Activated effector memory CD4-positive, alpha-beta T cell treated with Interleukin-2 at 50 U/mL for 16 hours (primary cell): ENCODE data around the gene USO1.
A peak's percentile ranks its signal among the peaks of the same experiment; 100 is the strongest.
"Not testable (repeated sequence)": the region's sequence is repeated elsewhere in the genome, so short reads cannot be mapped to it uniquely, and the experiment has no call there.

Experiments used
- DNase-seq: peaks from one replicate; pipeline ENCODE4 v3.0.0-alpha.2; 2020

USO1 gene

DNA sequence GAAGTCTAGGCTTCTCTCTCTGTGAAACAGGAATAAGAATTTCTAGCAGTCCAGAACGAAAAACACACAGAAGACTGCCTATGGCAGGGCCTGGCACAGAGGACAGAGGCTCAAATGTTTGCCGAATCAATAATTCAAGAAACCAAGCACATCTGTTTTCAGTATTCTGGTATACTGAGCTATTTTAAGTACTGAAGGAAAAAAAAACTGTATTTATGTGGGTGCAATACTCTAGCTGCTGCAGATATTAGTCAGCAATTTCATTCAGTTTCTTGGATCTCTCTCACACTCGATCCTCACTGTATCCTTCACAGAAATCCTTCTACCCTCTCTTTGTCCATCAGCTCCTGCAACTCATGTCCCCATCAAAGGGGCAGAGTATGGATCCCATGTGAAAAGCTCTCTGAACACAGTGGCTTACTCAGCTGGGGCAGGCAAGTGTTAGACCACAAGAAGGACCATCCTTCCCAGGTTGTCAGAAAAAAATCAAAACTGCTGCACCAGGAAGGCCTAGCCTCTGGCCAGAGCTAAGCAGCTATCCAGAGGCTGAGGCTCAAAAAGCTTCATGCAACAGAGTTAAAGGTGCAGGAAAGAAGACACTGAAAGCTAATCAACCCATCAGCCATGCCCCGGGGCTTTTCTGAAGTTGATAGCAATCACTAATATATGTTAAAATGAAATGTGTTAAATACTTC, 9.1 kb upstream of the USO1 start:
- no peak for DNase-seq

GRCh38 chr4:75716054-75716453, 8.3 kb upstream of the USO1 start:
- DNase-seq, result not testable (repeated sequence)

- DNase-seq, result no peak
Observed at GRCh38 chr4:75717408-75717807, 7.0 kb upstream of the USO1 start.

DNA sequence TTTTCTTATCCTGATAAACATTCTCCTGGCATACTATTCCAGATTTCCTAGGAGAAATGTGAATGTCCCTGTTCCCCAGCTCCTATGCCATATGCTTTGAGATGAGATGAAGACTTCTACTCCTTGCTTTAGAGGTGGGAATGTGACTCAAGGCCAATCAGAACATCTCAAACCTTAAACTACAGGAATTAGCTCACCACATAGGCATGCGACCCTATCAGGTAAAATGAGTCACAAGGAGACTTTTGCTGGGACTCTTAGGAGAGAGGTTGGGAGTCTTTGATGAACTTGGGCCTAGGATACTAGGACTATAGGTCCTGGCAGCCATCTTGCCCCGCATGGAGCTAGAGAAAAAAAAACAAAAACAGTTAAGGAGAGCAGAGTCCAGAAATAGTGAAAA, 5.8 kb upstream of the USO1 start:
- no peak for DNase-seq

- DNase-seq, result no peak
Observed at GRCh38 chr4:75722417-75722816, 2.0 kb upstream of the USO1 start.

DNA sequence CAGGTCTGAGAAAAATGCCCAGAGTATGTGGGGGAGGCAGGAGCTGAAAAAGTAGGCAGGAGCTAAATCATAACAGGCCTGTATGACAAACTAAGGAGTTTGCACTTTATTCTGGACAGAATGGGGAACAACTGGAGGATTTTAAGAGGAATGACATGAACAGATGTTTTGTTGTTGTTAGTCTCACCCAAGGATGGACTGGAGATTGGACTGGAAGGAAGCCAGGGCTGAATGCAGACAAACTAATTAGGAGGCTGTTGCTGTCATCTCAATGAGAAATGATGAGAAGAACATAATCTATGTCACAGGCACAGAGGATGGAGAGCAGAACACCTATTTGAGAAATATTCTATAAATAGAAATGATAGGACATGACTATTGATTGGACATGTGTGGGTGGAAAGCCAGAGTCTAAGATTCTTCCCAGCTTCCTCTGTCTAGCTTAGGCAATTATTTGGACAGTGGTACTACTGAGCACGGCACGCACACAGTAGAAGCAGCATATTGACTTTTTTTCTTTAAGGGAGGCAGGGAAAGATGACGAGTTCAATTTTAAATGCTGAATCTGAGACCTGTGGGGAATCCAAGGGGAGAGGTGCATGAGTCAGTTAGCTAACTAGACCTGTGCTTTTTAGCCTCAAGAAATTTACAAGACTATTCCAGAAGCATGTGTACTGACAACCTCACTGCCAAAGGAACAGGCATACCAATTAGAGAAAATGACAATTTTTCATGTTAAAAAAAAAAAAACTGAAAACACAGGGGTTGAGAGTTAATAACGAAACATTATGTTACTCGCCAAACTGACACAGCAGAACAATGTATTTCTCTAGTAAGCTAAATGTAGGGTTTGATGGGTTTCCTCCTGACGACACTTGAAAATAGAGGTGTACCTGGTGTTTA, 963 bp upstream of the USO1 start:
- no peak for DNase-seq

DNA sequence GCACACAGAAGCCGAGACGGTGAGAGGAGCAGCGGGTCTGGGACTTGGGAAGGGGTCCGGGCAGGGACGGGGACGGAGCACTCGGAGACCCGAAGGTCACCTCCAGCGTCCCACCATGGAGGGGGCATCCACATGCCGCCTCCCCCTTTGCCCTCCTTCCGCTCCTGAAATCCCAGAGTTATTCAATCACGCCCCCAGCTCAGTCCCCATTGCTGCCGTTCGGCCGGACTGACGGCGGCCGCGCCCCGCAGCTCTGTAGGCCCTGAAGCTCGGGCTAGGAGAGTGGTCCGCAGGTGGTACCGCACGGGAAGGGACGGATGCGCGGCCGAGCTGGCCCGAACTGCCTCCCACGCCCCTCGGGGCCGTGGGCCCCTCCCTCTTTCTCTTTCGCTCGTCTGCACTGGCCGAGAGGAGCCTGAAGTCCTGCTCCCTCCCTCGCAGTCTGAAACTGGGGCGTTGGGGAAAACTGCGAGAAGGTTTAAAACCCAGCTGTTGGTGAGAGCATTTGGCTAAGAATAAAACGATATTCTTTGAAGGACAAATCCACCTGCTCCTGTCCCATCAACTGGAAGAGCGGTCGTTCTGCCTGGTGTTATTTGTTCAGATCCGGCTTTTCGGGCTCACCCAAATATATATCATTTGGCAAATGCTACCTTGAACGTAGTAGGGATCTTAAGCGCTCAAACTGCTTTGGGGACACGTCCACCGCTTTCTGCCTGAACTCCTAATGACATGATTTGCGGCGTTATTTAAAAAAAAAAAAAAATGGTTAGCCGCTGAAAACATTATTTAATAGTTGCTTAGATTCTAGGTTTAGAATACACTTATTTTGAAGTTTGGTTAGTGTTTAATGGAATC, 719 bp downstream of the USO1 start:
- DNase-seq, result peak; percentile 33

- DNase-seq, result not testable (repeated sequence)
Observed at GRCh38 chr4:75725942-75726538, 1.7 kb downstream of the USO1 start.

DNA sequence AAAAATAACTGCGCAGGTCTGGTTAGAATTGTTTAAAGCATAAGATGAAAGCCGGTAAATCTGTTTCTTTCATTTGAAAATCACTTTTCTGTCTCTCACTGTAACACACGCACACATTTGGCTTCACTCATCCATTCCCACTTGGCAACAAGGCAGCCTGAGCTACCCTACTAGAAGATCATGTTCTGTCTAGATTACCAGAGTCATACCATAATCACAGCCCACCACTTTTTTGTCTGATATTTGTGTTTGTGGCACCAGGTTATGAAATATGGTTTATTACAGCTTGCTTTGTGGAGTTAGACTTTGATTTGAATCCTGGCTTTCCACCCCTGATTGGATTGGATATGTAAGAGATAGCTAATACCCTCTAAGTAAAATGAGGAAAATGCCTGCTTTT, 2.2 kb downstream of the USO1 start:
- no peak for DNase-seq

DNA sequence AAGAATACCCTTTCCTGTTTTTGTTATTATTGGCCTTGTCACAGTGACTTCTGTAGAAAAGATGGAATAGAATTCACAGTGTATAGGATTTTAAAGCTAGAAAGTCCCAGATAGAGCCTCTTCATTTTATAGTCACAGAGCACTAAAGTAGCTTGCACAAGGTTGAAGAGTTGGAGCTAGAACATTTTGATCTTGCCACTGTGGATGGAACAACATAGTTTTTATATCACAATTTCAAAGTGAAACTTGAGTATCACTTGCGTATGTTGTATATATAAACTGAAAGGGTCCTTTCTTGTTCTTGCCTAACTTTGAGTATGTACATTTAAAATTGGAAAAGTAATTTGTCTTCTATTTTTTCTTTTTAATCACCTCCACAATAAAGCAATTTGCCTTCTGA, 2.7 kb downstream of the USO1 start:
- no peak for DNase-seq

- no peak for DNase-seq
Observed at GRCh38 chr4:75729836-75730235, 5.5 kb downstream of the USO1 start.

DNA sequence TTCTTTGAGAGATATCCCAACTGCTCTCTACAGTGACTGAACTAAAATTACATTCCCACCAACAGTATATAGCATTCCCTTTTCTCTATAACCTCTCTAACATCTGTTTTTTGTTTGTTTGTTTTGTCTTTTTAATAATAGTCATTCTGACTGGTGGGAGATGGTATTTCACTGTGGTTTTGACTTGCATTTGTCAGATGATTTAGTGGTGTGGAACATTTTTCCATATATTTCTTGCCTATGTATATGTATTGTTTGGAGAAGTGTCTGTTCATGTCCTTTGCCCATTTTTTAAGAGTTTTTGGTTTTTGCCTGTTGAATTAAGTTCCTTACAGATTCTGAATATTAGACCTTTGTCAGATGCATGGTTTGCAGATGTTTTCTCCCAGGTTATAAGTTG, 9.0 kb downstream of the USO1 start:
- DNase-seq, result no peak

- DNase-seq, result no peak
Observed at GRCh38 chr4:75735525-75735924, 11.1 kb downstream of the USO1 start.

DNA sequence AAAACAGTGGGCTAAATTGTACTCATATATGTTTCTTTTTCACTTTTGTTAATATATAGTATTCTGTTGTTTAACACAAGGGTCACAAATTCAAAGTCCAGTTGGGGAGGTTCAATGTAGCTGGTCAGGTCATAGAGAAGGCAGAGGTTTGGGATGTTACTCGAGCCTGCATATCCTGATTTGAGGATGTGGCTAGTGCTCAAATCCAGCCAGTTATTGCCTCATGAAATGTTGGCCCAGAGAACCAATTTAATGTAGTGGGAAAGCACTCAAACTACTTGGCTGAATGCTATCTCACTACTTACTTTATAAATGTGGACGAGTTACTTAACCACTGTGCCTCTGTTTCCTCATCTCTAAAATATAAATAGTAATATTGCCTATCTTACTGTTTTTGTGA, 12.5 kb downstream of the USO1 start:
- no peak for DNase-seq

- no peak for DNase-seq
Observed at GRCh38 chr4:75737398-75737797, 13.0 kb downstream of the USO1 start.

DNA sequence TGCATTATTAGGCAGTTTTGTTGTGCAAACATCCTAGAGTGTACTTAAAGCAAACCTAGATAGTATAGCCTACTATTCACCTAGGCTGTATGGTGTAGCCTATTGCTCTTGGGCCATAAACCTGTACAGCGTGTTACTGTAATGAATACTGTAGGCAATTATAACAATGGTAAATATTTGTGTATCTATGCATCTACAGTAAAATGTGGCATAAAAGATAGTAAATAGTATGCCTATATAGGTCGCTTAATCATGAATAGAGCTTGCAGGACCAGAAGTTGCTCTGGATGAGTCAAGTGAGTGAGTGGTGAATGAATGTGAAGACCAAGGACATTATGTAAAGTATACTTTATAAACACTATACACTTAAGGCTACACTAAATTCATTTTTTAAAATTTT, 16.6 kb downstream of the USO1 start:
- no peak for DNase-seq

GRCh38 chr4:75742451-75742850, 18.1 kb downstream of the USO1 start:
- no peak for DNase-seq

GRCh38 chr4:75745161-75745560, 20.8 kb downstream of the USO1 start:
- DNase-seq, result no peak

DNA sequence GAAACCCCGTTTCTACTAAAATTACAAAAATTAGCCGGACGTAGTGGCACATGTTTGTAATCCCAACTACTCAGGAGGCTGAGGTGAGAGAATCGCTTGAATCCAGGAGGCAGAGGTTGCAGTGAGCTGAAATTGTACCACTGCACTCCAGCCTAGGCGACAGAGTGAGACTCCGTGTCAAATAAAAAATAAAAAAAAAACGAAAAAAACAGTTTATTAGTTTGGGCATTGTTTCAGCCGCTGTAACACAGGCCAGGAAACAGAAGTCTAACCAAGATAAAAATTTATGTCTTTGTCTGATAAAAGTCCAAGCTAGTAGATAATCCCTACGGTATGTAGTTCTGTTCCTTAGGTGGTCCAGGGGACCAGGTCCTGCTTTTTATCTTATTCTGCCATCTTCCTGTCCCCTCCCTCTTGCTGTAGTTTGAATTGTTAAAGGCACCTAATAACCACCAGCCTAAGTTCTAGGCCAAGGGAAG, 21.4 kb downstream of the USO1 start:
- no peak for DNase-seq

DNA sequence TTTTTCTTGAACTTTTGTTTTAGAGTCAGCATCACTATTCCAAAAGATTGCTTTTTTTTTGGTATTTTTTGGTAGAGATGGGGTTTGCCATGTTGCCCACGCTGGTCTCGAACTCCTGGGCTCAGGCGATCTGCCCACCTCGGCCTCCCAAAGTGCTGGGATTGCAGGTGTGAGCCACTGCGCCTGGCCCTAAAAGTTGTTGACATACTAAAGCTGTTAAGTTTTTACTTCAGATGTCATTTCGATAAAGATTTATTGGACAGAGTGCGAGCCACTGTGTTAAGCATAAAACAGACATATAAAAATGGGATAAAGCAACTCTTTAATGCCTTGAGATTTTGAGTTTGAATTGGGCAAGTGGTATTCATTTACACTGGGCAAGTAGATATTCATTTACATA, 28.3 kb downstream of the USO1 start:
- DNase-seq, result no peak

DNA sequence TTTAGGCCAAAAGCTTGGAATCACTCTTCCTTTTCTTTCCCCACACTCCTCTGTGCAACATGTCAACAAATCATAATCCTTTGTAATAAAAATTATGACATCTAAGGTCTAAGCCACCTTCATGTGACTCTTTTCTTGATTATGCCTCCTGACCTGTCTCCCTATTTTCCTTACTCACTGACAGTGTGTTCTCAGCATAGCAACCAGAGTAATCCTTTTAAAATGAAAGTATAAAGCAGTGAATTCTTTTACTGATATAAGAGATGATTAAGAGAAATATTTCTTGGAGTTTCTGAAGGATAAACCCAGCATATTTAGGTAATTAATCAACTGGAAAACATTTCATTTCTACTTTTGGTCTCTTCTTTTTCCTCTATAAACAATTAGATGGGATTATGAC, 44.7 kb downstream of the USO1 start:
- DNase-seq, result no peak

DNA sequence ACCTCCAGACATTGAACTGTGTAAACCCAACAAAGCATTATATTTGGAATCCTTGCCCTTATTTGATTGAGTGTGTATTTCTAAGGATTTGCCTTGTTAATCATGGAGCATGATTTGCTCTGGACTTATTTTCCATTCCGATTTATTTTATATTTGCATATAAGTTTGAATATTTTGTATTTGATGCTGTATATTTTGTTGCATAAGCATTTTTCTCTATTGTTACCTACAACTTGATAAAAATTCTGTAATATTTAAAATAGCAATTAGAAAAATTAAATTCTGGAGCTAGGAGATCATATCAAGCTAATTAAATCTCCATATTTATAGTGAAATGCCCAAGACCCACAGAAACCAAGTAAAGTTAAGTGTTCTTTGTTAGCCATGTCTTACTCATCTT, 47.2 kb downstream of the USO1 start:
- no peak for DNase-seq

GRCh38 chr4:75777589-75777988, 53.2 kb downstream of the USO1 start:
- DNase-seq, result no peak
